B cell (primary cell): Measurements from ENCODE around the gene CYB5R3.

ENCODE experiments used
- CTCF ChIP-seq: fragments of 200-600 bp; IDR thresholded peaks from one replicate; pipeline ENCODE4 v1.8.0; 2022; ENCODE audit warnings: antibody characterized with exemption, mild to moderate bottlenecking
- EZH2 ChIP-seq: IDR thresholded peaks from 2 replicates; pipeline ENCODE4 v1.6.1; 2012; ENCODE audit warnings: borderline replicate concordance, low read depth, mild to moderate bottlenecking, moderate library complexity, low read length; ENCODE audit not compliant: insufficient read depth, poor library complexity, severe bottlenecking

- TF ChIP-seq CTCF (no peak), EZH2 (no peak)
Measured at GRCh38 chr22:42626951-42627625, 22.1 kb downstream of the CYB5R3 start.
